ENCODE results near the gene TRPM7. TPM values are rescaled to one million over a fixed set of nuclear protein-coding genes. Genes with fewer than 3 reads are reported as not detected.

TRPM7 gene
- total and polyA plus RNA-seq, 2 of the 13 experiments (the other 11 are each of a cell fraction or from before 2014, with no cell fraction given), result 11.0 to 36.0 TPM

GRCh38 chr15:50735156-50735555, 48.6 kb upstream of the TRPM7 start:
- no peaks in the 10 kb centered on the region for H4K20me1 ChIP-seq (ENCODE audit: insufficient read depth, low read length)
- in situ Hi-C loops (cut with HindIII; ENCODE audit: extremely low pct_ligation_motif_present, low pct_unique_long_range_greater_than_20kb) (no loop called here), intact Hi-C loops (cut with micrococcal nuclease; ENCODE audit: unreplicated experiment) (no loop called here)
- TF ChIP-seq, protein P1, sequence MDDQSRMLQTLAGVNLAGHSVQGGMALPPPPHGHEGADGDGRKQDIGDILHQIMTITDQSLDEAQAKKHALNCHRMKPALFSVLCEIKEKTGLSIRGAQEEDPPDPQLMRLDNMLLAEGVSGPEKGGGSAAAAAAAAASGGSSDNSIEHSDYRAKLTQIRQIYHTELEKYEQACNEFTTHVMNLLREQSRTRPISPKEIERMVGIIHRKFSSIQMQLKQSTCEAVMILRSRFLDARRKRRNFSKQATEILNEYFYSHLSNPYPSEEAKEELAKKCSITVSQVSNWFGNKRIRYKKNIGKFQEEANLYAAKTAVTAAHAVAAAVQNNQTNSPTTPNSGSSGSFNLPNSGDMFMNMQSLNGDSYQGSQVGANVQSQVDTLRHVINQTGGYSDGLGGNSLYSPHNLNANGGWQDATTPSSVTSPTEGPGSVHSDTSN (CRISPR knock-in tag; IDR thresholded peaks at IDR 0.05; ENCODE audit: borderline replicate concordance), result no peak
- TF ChIP-seq, protein P2, sequence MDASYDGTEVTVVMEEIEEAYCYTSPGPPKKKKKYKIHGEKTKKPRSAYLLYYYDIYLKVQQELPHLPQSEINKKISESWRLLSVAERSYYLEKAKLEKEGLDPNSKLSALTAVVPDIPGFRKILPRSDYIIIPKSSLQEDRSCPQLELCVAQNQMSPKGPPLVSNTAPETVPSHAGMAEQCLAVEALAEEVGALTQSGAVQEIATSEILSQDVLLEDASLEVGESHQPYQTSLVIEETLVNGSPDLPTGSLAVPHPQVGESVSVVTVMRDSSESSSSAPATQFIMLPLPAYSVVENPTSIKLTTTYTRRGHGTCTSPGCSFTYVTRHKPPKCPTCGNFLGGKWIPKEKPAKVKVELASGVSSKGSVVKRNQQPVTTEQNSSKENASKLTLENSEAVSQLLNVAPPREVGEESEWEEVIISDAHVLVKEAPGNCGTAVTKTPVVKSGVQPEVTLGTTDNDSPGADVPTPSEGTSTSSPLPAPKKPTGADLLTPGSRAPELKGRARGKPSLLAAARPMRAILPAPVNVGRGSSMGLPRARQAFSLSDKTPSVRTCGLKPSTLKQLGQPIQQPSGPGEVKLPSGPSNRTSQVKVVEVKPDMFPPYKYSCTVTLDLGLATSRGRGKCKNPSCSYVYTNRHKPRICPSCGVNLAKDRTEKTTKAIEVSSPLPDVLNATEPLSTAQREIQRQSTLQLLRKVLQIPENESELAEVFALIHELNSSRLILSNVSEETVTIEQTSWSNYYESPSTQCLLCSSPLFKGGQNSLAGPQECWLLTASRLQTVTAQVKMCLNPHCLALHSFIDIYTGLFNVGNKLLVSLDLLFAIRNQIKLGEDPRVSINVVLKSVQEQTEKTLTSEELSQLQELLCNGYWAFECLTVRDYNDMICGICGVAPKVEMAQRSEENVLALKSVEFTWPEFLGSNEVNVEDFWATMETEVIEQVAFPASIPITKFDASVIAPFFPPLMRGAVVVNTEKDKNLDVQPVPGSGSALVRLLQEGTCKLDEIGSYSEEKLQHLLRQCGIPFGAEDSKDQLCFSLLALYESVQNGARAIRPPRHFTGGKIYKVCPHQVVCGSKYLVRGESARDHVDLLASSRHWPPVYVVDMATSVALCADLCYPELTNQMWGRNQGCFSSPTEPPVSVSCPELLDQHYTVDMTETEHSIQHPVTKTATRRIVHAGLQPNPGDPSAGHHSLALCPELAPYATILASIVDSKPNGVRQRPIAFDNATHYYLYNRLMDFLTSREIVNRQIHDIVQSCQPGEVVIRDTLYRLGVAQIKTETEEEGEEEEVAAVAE (CRISPR knock-in tag; IDR thresholded peaks at IDR 0.05; ENCODE audit: borderline replicate concordance), result no peak
- TF ChIP-seq MXD4 (CRISPR knock-in tag; IDR thresholded peaks at IDR 0.05) (no peak), ZNF326 (CRISPR knock-in tag; IDR thresholded peaks at IDR 0.05; ENCODE audit: borderline replicate concordance) (no peak), KAT7 (CRISPR knock-in tag; IDR thresholded peaks at IDR 0.05; ENCODE audit: borderline replicate concordance) (no peak), HNF1B (CRISPR knock-in tag; IDR thresholded peaks at IDR 0.05) (no peak), ZNF143 (CRISPR knock-in tag; IDR thresholded peaks at IDR 0.05) (no peak), ZNF564 (CRISPR knock-in tag; IDR thresholded peaks at IDR 0.05) (no peak), FOXP1 (IDR thresholded peaks at IDR 0.05) (no peak), FOXP1 (CRISPR knock-in tag; IDR thresholded peaks at IDR 0.05) (no peak), EP300 (IDR thresholded peaks at IDR 0.05; ENCODE audit: low read depth in 2 of 2, low read length in 2 of 2) (no peak), EP300 (CRISPR knock-in tag; IDR thresholded peaks at IDR 0.05; ENCODE audit: borderline replicate concordance) (no peak), MED8 (CRISPR knock-in tag; IDR thresholded peaks at IDR 0.05; ENCODE audit: insufficient replicate concordance) (no peak), ZNF891 (CRISPR knock-in tag; IDR thresholded peaks at IDR 0.05) (no peak), SALL2 (CRISPR knock-in tag; IDR thresholded peaks at IDR 0.05) (no peak), POLR2G (IDR thresholded peaks at IDR 0.05; ENCODE audit: low read depth, low read length) (no peak)
- TF ChIP-seq, protein P3, sequence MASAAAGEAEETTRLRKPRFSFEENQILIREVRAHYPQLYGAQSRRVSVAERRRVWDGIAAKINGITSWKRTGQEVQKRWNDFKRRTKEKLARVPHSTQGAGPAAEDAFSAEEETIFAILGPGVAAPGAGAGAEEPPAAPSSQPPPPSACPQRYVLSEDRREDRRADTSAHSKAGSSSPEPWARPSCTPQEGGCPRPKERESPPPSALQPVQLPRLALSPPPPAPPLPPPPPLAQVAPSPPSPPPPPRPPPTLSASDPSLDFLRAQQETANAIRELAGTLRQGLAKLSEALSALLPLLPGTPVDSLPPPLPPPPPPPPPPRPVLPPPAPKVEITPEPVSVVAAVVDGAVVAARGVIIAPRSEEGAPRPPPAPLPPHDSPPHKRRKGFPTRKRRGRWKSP (CRISPR knock-in tag; IDR thresholded peaks at IDR 0.05), result no peak
- TF ChIP-seq, protein P4, sequence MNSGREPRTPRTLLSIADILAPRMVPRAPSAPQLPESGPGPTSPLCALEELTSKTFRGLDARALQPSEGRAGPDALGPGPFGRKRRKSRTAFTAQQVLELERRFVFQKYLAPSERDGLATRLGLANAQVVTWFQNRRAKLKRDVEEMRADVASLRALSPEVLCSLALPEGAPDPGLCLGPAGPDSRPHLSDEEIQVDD (CRISPR knock-in tag; IDR thresholded peaks at IDR 0.05; ENCODE audit: borderline replicate concordance), result no peak
- CTCF ChIA-PET (ENCODE audit: low intra/inter-chr PET ratio, low total read pairs), result no interaction called here
- FAIRE-seq (no peak), DNase-seq (ENCODE audit: low spot score) (no peak), ATAC-seq (no peak)
- TSS peak; percentile 35 for BruUV-seq (replicated peaks)
- no peak overlapping the region for H3K9ac ChIP-seq (ENCODE audit: insufficient read depth, low read depth, low read length)
- H3K79me2 ChIP-seq (ENCODE audit: insufficient read depth, low read length), result no peaks in the 10 kb centered on the region
- H3K4me3 ChIP-seq (replicated peaks in 1 of 3; ENCODE audit: insufficient read depth in 1 of 3, low read depth in 2 of 3, low read length in 3 of 3), result no peak overlapping the region
- no peak overlapping the region for H3K4me2 ChIP-seq (ENCODE audit: low read depth, low read length)
- H3K4me1 ChIP-seq (ENCODE audit: insufficient read depth, low read length), result no peaks in the 10 kb centered on the region
- POLR2A ChIA-PET, result no interaction called here
- WGBS (ENCODE audit: low lambda C conversion rate), result 75% methylated on average over 4 of the region's 4 CpGs
- H3K9me3 ChIP-seq (ENCODE audit: low read length), result no peaks in the 10 kb centered on the region
- H3K27me3 ChIP-seq (ENCODE audit: control insufficient read depth in 1 of 2, insufficient read depth in 2 of 2, low read length in 2 of 2), result no peaks in the 10 kb centered on the region
- H3K36me3 ChIP-seq (replicated peaks in 1 of 2; ENCODE audit: control insufficient read depth in 1 of 2, insufficient read depth in 2 of 2, low read length in 2 of 2), result peaks cover 4 to 44% of the 10 kb centered on the region in 2 experiments; a peak in 4 of 5 replicates
- no peak overlapping the region for H2AFZ ChIP-seq (ENCODE audit: low read length)
- no peak overlapping the region for H3K27ac ChIP-seq (ENCODE audit: extremely low read length, insufficient read depth, low read length)
